ENCODE data around the gene NRF1. TPM values are rescaled to one million over a fixed set of nuclear protein-coding genes. Genes with fewer than 3 reads are reported as not detected.

Gene NRF1
- total and polyA plus RNA-seq, 12 donors = 7.7 to 16.0 (median 10.1) TPM

DNA sequence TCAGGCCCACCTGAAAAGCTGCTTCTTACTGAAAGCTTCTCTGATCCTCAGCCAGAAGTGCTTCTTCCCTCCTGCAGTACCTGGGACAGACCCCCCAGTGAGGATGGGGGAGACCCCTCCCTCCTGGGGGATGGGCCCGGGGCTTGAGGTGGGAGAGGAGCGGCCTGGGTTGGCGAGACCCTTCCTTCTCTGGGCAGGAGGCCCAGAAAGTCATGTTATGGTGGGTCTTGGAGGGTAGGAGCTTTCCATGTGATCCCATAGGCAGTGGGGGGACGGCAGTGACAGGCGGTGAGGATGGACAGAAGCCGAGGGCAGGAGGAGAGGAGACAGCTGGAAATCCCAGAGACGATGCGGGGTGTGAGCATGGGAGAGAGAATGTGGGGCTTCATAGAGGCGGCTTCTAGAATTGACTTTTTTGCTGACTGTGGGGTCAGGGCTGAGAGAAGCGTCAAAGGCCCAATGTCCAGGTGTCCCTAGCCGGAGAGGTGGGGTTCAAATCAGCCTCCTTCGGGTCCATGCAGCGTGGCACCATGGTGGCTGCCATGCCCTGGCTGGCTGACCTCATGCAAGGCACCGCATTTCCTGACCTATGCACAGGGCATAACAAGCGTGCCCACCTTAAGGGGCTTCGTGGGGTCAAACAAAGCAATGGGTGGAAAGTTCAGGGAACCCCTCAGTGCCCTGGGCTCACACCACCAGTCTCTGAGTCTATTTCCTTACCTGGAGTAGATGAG lies 187.3 kb downstream of the NRF1 start:
- no peak for DNase-seq

DNA sequence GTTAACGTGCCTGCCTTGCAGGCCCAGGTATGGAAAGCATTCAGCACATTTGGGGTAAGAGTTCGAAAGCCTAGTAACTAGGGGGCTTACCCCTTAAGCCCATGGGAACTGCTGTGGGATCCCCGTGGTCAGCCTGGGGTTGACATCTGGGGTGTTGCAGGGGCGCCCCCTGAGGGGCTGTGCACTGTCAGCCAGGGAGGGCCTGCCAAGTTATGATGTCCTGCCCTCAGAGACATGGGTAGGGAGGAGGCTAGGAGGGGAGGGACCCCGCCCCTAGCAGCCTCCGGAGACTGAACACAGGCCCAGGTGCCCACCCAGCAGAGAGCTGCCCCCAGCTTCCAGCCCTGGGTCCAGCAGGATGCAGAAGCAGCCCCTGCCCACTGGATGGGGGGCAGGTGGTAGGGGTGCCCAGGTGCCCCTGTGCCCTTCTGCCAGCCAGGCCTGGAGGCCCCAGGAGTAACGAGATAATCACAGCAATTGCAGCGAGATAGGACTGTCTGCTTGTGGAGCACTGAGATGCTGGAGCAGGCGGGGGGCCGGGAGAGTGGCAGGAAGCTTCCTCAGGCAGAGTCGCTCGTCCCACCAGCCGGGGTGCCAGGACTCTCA lies 187.9 kb downstream of the NRF1 start:
- WGBS, 4 donors = 64 to 85% (median 79%) methylated on average over 4 to 13 of the region's 13 CpGs
- Histone ChIP-seq H3K9me3 (replicated peaks in 1 of 3) (no peaks in the 10 kb centered on the region), H3K27ac (no peak overlapping the region), H3K4me1 (replicated peaks in 1 of 2) (no peaks in the 10 kb centered on the region), H3K36me3 (replicated peaks in 1 of 2) (no peaks in the 10 kb centered on the region), H3K27me3 (no peaks in the 10 kb centered on the region), H3K4me3 (no peak overlapping the region)
- intact Hi-C loops (cut with DNase I) = no loop called here
- no peak for DNase-seq
- no peak for TF ChIP-seq POLR2A (IDR thresholded peaks at IDR 0.05)
- TF ChIP-seq, protein P1, sequence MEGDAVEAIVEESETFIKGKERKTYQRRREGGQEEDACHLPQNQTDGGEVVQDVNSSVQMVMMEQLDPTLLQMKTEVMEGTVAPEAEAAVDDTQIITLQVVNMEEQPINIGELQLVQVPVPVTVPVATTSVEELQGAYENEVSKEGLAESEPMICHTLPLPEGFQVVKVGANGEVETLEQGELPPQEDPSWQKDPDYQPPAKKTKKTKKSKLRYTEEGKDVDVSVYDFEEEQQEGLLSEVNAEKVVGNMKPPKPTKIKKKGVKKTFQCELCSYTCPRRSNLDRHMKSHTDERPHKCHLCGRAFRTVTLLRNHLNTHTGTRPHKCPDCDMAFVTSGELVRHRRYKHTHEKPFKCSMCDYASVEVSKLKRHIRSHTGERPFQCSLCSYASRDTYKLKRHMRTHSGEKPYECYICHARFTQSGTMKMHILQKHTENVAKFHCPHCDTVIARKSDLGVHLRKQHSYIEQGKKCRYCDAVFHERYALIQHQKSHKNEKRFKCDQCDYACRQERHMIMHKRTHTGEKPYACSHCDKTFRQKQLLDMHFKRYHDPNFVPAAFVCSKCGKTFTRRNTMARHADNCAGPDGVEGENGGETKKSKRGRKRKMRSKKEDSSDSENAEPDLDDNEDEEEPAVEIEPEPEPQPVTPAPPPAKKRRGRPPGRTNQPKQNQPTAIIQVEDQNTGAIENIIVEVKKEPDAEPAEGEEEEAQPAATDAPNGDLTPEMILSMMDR (IDR thresholded peaks at IDR 0.05) = no peak

More for the DNA sequence above, 187.3 kb downstream of the NRF1 start:
- no peak overlapping the region for H3K27ac ChIP-seq
- H3K4me1 ChIP-seq (replicated peaks in 1 of 2) = no peaks in the 10 kb centered on the region
- no peaks in the 10 kb centered on the region for H3K27me3 ChIP-seq
- intact Hi-C loops (cut with DNase I) = no loop called here
- H3K9me3 ChIP-seq (replicated peaks in 1 of 3) = no peaks in the 10 kb centered on the region
- WGBS, 4 donors = 88 to 95% (median 90%) methylated on average over 15 to 16 of the region's 16 CpGs
- TF ChIP-seq, protein P1 (IDR thresholded peaks at IDR 0.05) = no peak
- TF ChIP-seq POLR2A (IDR thresholded peaks at IDR 0.05) = no peak
- no peak overlapping the region for H3K4me3 ChIP-seq
- no peaks in the 10 kb centered on the region for H3K36me3 ChIP-seq (replicated peaks in 1 of 2)

DNA sequence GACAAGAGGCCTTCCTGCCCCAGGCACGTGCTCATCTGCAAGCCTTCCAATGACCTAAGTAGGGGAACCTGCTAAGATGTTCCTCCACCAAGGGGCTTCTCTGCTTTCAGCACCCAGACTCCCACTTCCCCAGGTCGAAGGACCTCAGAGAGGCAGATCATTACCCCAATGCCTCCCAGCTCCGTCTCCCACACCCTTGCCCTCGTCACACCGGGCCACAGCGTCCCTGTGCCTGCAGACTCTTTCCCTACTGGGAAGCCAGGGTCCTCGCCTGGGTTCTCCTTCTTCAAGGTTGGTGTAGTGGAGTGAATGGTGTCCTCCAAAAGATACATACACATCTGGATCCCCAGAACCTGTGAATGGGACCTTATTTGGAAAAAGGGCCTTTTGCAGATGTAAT lies 189.4 kb downstream of the NRF1 start:
- 81 to 88% (median 83%) methylated on average over 6 to 7 of the region's 7 CpGs for WGBS, 4 donors
- no peaks in the 10 kb centered on the region for H3K4me1 ChIP-seq (replicated peaks in 1 of 2)
- DNase-seq = no peak
- no peak overlapping the region for H3K4me3 ChIP-seq
- TF ChIP-seq, protein P1 (IDR thresholded peaks at IDR 0.05) = no peak
- TF ChIP-seq POLR2A (IDR thresholded peaks at IDR 0.05) = no peak
- H3K9me3 ChIP-seq (replicated peaks in 1 of 3) = no peaks in the 10 kb centered on the region
- intact Hi-C loops (cut with DNase I) = no loop called here
- H3K27me3 ChIP-seq = no peaks in the 10 kb centered on the region
- H3K36me3 ChIP-seq (replicated peaks in 1 of 2) = no peaks in the 10 kb centered on the region
- H3K27ac ChIP-seq = no peak overlapping the region

DNA sequence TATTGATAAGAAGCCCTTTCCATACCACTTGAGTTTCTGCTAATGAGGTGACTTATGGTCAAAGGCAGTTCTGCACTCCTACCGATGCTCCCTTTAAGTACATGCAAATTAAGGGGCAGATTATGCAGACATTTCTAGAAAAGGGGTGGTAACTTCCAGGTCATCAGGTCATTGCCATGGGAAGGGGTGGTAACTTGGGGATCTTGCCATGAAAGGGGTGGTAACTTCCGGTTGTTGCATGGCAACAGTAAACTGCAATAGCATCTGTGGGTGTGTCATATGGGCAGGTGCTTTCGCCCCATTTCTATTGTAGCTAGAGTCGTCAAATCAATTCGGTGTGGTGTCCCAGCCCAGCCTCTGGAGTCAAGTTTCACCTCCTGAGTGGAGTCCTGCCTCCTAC lies 190.4 kb downstream of the NRF1 start:
- 63 to 84% (median 69%) methylated on average over 5 of the region's 5 CpGs for WGBS, 4 donors
- TF ChIP-seq POLR2A (IDR thresholded peaks at IDR 0.05) = no peak
- TF ChIP-seq, protein P1 (IDR thresholded peaks at IDR 0.05) = no peak
- no peak for DNase-seq
- intact Hi-C loops (cut with DNase I) = no loop called here
- Histone ChIP-seq H3K4me1 (replicated peaks in 1 of 2) (no peaks in the 10 kb centered on the region), H3K9me3 (replicated peaks in 1 of 3) (no peaks in the 10 kb centered on the region), H3K36me3 (replicated peaks in 1 of 2) (no peaks in the 10 kb centered on the region), H3K4me3 (no peak overlapping the region), H3K27ac (no peak overlapping the region), H3K27me3 (no peaks in the 10 kb centered on the region)

Measured in adrenal gland (tissue), 12 donors.